Uterus (tissue), 2 donors: ENCODE data around the gene GPR85.

ENCODE experiments used
- CTCF ChIP-seq, 4 experiments: fragments of 200-600 bp in 2 of 4; fragments of 450-650 bp in 2 of 4; sonication (generic) in 2 of 4; IDR thresholded peaks; one replicate each; pipeline ENCODE4 v1.5.1; 2016 to 2019; ENCODE audit warnings: antibody characterized with exemption in 4 of 4, mild to moderate bottlenecking in 2 of 4, moderate library complexity in 1 of 4
- POLR2A ChIP-seq, 2 donors: fragments of 450-650 bp; IDR thresholded peaks; one replicate each; pipeline ENCODE4 v1.6.1; 2016; ENCODE audit warnings: antibody characterized with exemption in 2 of 2, mild to moderate bottlenecking in 1 of 2, moderate library complexity in 1 of 2

GRCh38 chr7:113087071-113087998, 708 bp upstream of the GPR85 start:
- TF ChIP-seq CTCF (IDR thresholded peaks at IDR 0.05) (no peak), POLR2A (IDR thresholded peaks at IDR 0.05) (no peak)
